Tibial nerve (tissue), 4 donors: ENCODE data around the gene ECD. TPM values are rescaled to one million over a fixed set of nuclear protein-coding genes. Genes with fewer than 3 reads are reported as not detected.

Experiments used
- DNase-seq, 2 donors: peaks; one replicate each; pipeline ENCODE4 v3.0.0-alpha.2; 2019; ENCODE audit warnings: low spot score in 2 of 2
- H3K27ac ChIP-seq, 4 donors: fragments of 200-600 bp; sonication (generic) in 3 of 4; one replicate each; pipeline ENCODE4 v1.5.1; 2017 to 2019; ENCODE audit warnings: mild to moderate bottlenecking in 1 of 4
- H3K27me3 ChIP-seq, 2 donors: fragments of 200-600 bp; sonication (generic) in 1 of 2; one replicate each; pipeline versions ENCODE4 v1.5.1 to v1.6.0; 2017 to 2019
- H3K36me3 ChIP-seq, 3 donors: fragments of 200-600 bp; sonication (generic); one replicate each; pipeline ENCODE4 v1.5.1; 2018 to 2019
- H3K4me1 ChIP-seq, 4 donors: fragments of 200-600 bp; sonication (generic) in 3 of 4; one replicate each; pipeline ENCODE4 v1.5.1; 2017 to 2019
- H3K4me3 ChIP-seq, 4 donors: fragments of 200-600 bp; sonication (generic) in 3 of 4; one replicate each; pipeline ENCODE4 v1.5.1; 2017 to 2019; ENCODE audit warnings: mild to moderate bottlenecking in 1 of 4, moderate library complexity in 1 of 4
- H3K9me3 ChIP-seq, 4 donors: fragments of 200-600 bp; sonication (generic) in 3 of 4; one replicate each; pipeline ENCODE4 v1.5.1; 2017 to 2019
- CTCF ChIP-seq, 5 experiments: fragments of 200-600 bp in 3 of 5; fragments of 450-650 bp in 2 of 5; sonication (generic) in 3 of 5; IDR thresholded peaks; one replicate each; pipeline ENCODE4 v1.5.1; 2016 to 2019; ENCODE audit warnings: antibody characterized with exemption in 5 of 5, mild to moderate bottlenecking in 3 of 5, moderate library complexity in 2 of 5
- EP300 ChIP-seq, 2 donors: sonication (generic); formaldehyde crosslinking; IDR thresholded peaks; one replicate each; pipeline ENCODE4 v1.6.1; 2017; ENCODE audit warnings: antibody characterized with exemption in 2 of 2, mild to moderate bottlenecking in 1 of 2
- POLR2A ChIP-seq, 2 donors: fragments of 450-650 bp; IDR thresholded peaks; one replicate each; pipeline ENCODE4 v1.6.1; 2017; ENCODE audit warnings: antibody characterized with exemption in 2 of 2, mild to moderate bottlenecking in 2 of 2, moderate library complexity in 2 of 2
- WGBS, 2 donors: methylation state at CpG; one replicate each; pipeline ENCODE4 v1.1.5; 2018; 5-methylcytosine and 5-hydroxymethylcytosine counted together
- total RNA-seq, 4 donors: library from RNA; depleted of rRNA; stranded (reverse); fragments of >200 nt; gene quantifications; one replicate each; pipeline ENCODE4 v1.1.0, GENCODE V29; 2016

ECD gene
- total RNA-seq, 4 donors from 2014 or later, result 28.2 to 40.8 (median 29.7) TPM

GRCh38 chr10:73186266-73186665 is 18.5 kb upstream of the ECD start:
- Histone ChIP-seq H3K27me3 (no peaks in the 10 kb centered on the region), H3K4me3 (no peak overlapping the region), H3K36me3 (peaks cover 0 to 30% (median 0%) of the 10 kb centered on the region in 3 donors), H3K27ac (no peak overlapping the region), H3K4me1 (no peaks in the 10 kb centered on the region), H3K9me3 (no peaks in the 10 kb centered on the region)
- DNase-seq, result no peak
- 53 to 55% methylated on average over 1 of the region's 1 CpG for WGBS, 2 donors
- TF ChIP-seq POLR2A (IDR thresholded peaks at IDR 0.05) (no peak), CTCF (IDR thresholded peaks at IDR 0.05) (no peak), EP300 (IDR thresholded peaks at IDR 0.05) (no peak)

GRCh38 chr10:73183667-73184281 is 16.0 kb upstream of the ECD start:
- no peak for DNase-seq
- TF ChIP-seq EP300 (IDR thresholded peaks at IDR 0.05) (no peak), POLR2A (IDR thresholded peaks at IDR 0.05) (no peak), CTCF (IDR thresholded peaks at IDR 0.05) (no peak)
- no peaks in the 10 kb centered on the region for H3K27me3 ChIP-seq
- H3K9me3 ChIP-seq, result no peaks in the 10 kb centered on the region
- 76 to 84% methylated on average over 3 of the region's 3 CpGs for WGBS, 2 donors
- H3K27ac ChIP-seq, result no peak overlapping the region
- H3K36me3 ChIP-seq, result peaks cover 0 to 49% (median 0%) of the 10 kb centered on the region in 3 donors
- H3K4me3 ChIP-seq, result no peak overlapping the region
- H3K4me1 ChIP-seq, result no peaks in the 10 kb centered on the region

GRCh38 chr10:73182568-73182967 is 14.8 kb upstream of the ECD start:
- no peak for DNase-seq
- peaks cover 0 to 57% (median 0%) of the 10 kb centered on the region in 3 donors for H3K36me3 ChIP-seq
- H3K9me3 ChIP-seq, result no peaks in the 10 kb centered on the region
- no peaks in the 10 kb centered on the region for H3K4me1 ChIP-seq
- no peak for TF ChIP-seq POLR2A (IDR thresholded peaks at IDR 0.05)
- no peak for TF ChIP-seq CTCF (IDR thresholded peaks at IDR 0.05)
- no peak for TF ChIP-seq EP300 (IDR thresholded peaks at IDR 0.05)
- no peak overlapping the region for H3K27ac ChIP-seq
- WGBS, 2 donors, result 93 to 96% methylated on average over 2 of the region's 2 CpGs
- no peaks in the 10 kb centered on the region for H3K27me3 ChIP-seq
- H3K4me3 ChIP-seq, result no peak overlapping the region

GRCh38 chr10:73174148-73174925 is 6.5 kb upstream of the ECD start:
- 96 to 100% methylated on average over 1 of the region's 1 CpG for WGBS, 2 donors

More at GRCh38 chr10:73174148-73174925, 6.5 kb upstream of the ECD start:
- Histone ChIP-seq H3K4me3 (no peak overlapping the region), H3K36me3 (peaks cover 0 to 55% (median 0%) of the 10 kb centered on the region in 3 donors), H3K9me3 (no peaks in the 10 kb centered on the region), H3K27ac (no peak overlapping the region), H3K27me3 (no peaks in the 10 kb centered on the region), H3K4me1 (peaks cover 0 to 7% (median under 1%) of the 10 kb centered on the region in 4 donors)
- no peak for DNase-seq
- TF ChIP-seq CTCF (IDR thresholded peaks at IDR 0.05) (no peak), EP300 (IDR thresholded peaks at IDR 0.05) (no peak), POLR2A (IDR thresholded peaks at IDR 0.05) (no peak)
